Naive B cell (primary cell): Measurements from ENCODE around the gene SDC4. TPM values are rescaled to one million over a fixed set of nuclear protein-coding genes. Genes with fewer than 3 reads are reported as not detected.
A peak's percentile ranks its signal among the peaks of the same experiment; 100 is the strongest.

Experiments used
- ATAC-seq, 2 donors: fragments of 150-1000 bp; cut with Tn5 transposase; 2 replicates each; pipeline ENCODE4 v1.10.0; 2021; ENCODE audit warnings: low read depth in 2 of 2, mild to moderate bottlenecking in 2 of 2, moderate library complexity in 2 of 2
- DNase-seq: peaks from one replicate; pipeline ENCODE4 v3.0.0; 2022
- H3K27ac Mint-ChIP-seq, 6 donors: one replicate each; pipeline ENCODE4 v1.8.0; 2020 to 2022; ENCODE audit warnings: mild to moderate bottlenecking in 6 of 6, mixed read lengths in 6 of 6, moderate library complexity in 5 of 6, inconsistent platforms in 2 of 6
- H3K27me3 Mint-ChIP-seq, 3 donors: one replicate each; pipeline ENCODE4 v1.8.0; 2021 to 2022; ENCODE audit warnings: mixed read lengths in 3 of 3, mild to moderate bottlenecking in 1 of 3
- H3K36me3 Mint-ChIP-seq, 2 donors: one replicate each; pipeline ENCODE4 v1.8.0; 2020 to 2022; ENCODE audit warnings: mixed read lengths in 2 of 2, inconsistent platforms in 1 of 2, mild to moderate bottlenecking in 1 of 2
- H3K4me1 Mint-ChIP-seq, 3 donors: one replicate each; pipeline ENCODE4 v1.8.0; 2020 to 2022; ENCODE audit warnings: mixed read lengths in 3 of 3, inconsistent platforms in 1 of 3, mild to moderate bottlenecking in 1 of 3, moderate library complexity in 1 of 3
- H3K4me3 Mint-ChIP-seq, 8 donors: one replicate each; pipeline ENCODE4 v1.8.0; 2020 to 2022; ENCODE audit warnings: mild to moderate bottlenecking in 8 of 8, mixed read lengths in 8 of 8, moderate library complexity in 8 of 8, inconsistent platforms in 2 of 8
- H3K9me3 Mint-ChIP-seq, 7 donors: one replicate each; pipeline ENCODE4 v1.8.0; 2020 to 2022; ENCODE audit warnings: mixed read lengths in 7 of 7, mild to moderate bottlenecking in 5 of 7, inconsistent platforms in 2 of 7, moderate library complexity in 1 of 7
- polyA plus RNA-seq, 6 donors: library from polyadenylated mRNA; unstranded; fragments of 300-500 nt; fragmentation: Illumina TruSeq; gene quantifications; one replicate each; pipeline ENCODE4 v1.2.3, GENCODE V29; 2021; ENCODE audit warnings: low read depth in 6 of 6

The SDC4 gene
- polyA plus RNA-seq, 6 donors from 2014 or later: not detected

DNA sequence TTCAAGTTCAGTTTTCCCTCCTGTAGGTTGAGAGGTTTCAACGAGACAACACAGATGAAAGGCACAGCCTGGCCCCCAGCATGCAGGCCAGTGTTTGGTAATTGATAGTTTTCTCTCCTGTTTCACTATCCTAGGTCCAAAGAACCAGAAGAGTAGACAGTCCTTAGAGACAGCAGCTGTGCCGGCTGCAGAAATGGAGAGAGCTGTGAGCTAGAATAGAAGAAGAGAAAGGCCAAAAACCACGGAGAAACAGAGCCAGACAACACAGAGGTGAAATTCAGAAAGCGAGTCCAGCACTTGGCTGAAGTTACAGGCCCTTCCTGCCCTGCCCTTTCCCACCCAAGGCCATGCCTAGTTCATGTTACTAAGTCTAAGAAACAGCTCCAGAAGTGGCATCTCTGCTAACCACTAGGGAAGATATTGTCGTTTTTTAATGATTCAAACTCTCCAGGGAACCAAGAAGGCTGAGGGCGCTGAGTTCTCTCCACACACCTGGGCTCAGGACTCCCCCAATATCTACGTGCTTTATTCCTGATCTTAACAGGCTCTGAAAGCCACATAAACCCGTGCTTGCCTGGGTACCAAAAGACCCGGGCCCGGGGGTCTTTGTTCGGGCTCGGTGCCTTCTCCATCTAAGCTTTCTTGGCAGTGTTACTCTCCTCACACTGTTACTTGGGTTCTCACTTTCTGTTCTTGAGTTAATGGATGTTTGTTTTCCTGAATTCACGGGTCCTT, 58.1 kb downstream of the SDC4 start:
- Mint-ChIP-seq H3K27me3 (peaks cover 38 to 56% (median 39%) of the 10 kb centered on the region in 3 donors), H3K4me3 (peak overlapping the region in 1 of 8 donors; percentile 8), H3K4me1 (peaks cover 19 to 23% (median 22%) of the 10 kb centered on the region in 3 donors), H3K9me3 (no peaks in the 10 kb centered on the region), H3K27ac (no peak overlapping the region), H3K36me3 (no peaks in the 10 kb centered on the region)
- DNase-seq (no peak), ATAC-seq (no peak)

DNA sequence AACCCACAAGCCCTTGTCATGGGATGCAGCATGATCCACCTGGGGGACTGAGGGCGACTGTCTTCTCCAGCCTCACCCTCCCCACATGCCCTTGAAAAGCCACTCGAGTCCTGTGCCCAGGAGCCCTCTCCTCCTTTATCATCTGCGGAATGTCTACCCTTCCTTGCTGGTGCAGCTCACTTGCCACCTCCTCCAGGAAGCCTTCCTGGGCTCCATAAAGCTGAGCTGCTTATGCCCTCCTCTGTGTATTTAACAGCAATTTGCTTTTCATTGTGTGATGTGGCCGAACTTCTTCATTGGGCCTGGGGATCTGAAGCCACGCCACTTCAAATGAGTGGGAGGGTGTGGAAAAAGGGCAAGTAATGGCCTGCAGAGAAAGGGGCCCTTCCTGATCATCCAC, 59.4 kb downstream of the SDC4 start:
- no peak overlapping the region for H3K27ac Mint-ChIP-seq

GRCh38 chr20:45288376-45288775, 59.8 kb downstream of the SDC4 start:
- Mint-ChIP-seq H3K9me3 (no peaks in the 10 kb centered on the region), H3K27ac (no peak overlapping the region), H3K4me3 (no peak overlapping the region), H3K36me3 (no peaks in the 10 kb centered on the region), H3K27me3 (peaks cover 33 to 48% (median 44%) of the 10 kb centered on the region in 3 donors), H3K4me1 (peaks cover 14 to 18% (median 16%) of the 10 kb centered on the region in 3 donors)
- ATAC-seq (no peak), DNase-seq (no peak)

More for the DNA sequence above, 59.4 kb downstream of the SDC4 start:
- Mint-ChIP-seq H3K36me3 (no peaks in the 10 kb centered on the region), H3K4me1 (peaks cover 17 to 20% (median 20%) of the 10 kb centered on the region in 3 donors), H3K27me3 (peaks cover 35 to 51% (median 40%) of the 10 kb centered on the region in 3 donors), H3K4me3 (no peak overlapping the region), H3K9me3 (no peaks in the 10 kb centered on the region)
- ATAC-seq: no peak
- DNase-seq: no peak

- H3K27me3 Mint-ChIP-seq: peaks cover 37 to 60% (median 50%) of the 10 kb centered on the region in 3 donors
Observed at GRCh38 chr20:45283551-45284057, 64.6 kb downstream of the SDC4 start.

GRCh38 chr20:45282700-45283550, 65.3 kb downstream of the SDC4 start:
- Mint-ChIP-seq H3K9me3 (peaks cover 0 to 2% (median 0%) of the 10 kb centered on the region in 7 donors), H3K27me3 (peaks cover 36 to 59% (median 48%) of the 10 kb centered on the region in 3 donors), H3K4me1 (peaks cover 0 to 4% (median 0%) of the 10 kb centered on the region in 3 donors), H3K27ac (peak overlapping the region in 2 of 6 donors; percentile 0 to 1), H3K4me3 (no peak overlapping the region), H3K36me3 (no peaks in the 10 kb centered on the region)
- ATAC-seq: no peak
- DNase-seq: no peak

More at GRCh38 chr20:45283551-45284057, 64.6 kb downstream of the SDC4 start:
- no peaks in the 10 kb centered on the region for H3K36me3 Mint-ChIP-seq
- no peak overlapping the region for H3K27ac Mint-ChIP-seq
- no peak for ATAC-seq
- DNase-seq: no peak
- H3K4me1 Mint-ChIP-seq: peaks cover 0 to 4% (median 0%) of the 10 kb centered on the region in 3 donors
- H3K9me3 Mint-ChIP-seq: peaks cover 0 to 2% (median 0%) of the 10 kb centered on the region in 7 donors
- H3K4me3 Mint-ChIP-seq: no peak overlapping the region

GRCh38 chr20:45279992-45280391, 68.2 kb downstream of the SDC4 start:
- Mint-ChIP-seq H3K4me1 (peaks cover 0 to 4% (median 0%) of the 10 kb centered on the region in 3 donors), H3K27ac (no peak overlapping the region), H3K27me3 (peaks cover 46 to 61% (median 55%) of the 10 kb centered on the region in 3 donors), H3K9me3 (peaks cover 0 to 2% (median 0%) of the 10 kb centered on the region in 7 donors), H3K4me3 (no peak overlapping the region), H3K36me3 (no peaks in the 10 kb centered on the region)
- ATAC-seq (no peak), DNase-seq (no peak)

DNA sequence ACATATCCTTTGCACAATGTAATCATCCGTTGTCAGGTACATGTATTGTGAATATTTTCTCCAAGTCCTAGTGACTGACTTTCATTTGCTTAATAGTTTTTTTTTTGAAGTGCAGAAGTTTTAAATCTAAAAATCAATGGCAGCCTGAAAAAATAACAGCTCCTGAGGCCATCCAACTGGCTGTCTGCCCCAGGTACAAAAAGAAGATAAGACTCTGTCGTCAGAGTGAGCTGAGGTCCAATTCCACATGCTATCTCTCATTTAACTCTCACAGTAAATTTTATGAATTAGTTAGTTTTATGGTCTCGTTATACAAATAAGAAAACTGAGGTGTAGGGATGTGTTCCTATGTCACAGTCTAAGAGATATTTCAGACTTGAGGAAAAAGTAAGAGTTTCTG, 72.9 kb downstream of the SDC4 start:
- no peak overlapping the region for H3K4me3 Mint-ChIP-seq
- H3K36me3 Mint-ChIP-seq: peaks cover 0 to 3% of the 10 kb centered on the region in 2 donors
- no peak for ATAC-seq
- H3K27me3 Mint-ChIP-seq: peaks cover 52 to 79% (median 68%) of the 10 kb centered on the region in 3 donors
- H3K4me1 Mint-ChIP-seq: no peaks in the 10 kb centered on the region
- peaks cover 0 to 5% (median 0%) of the 10 kb centered on the region in 7 donors for H3K9me3 Mint-ChIP-seq
- no peak overlapping the region for H3K27ac Mint-ChIP-seq
- DNase-seq: no peak

Other genes with a start within 250 kb of the SDC4 start
- gene KCNS1, start 247.3 kb downstream of the SDC4 start, polyA plus RNA-seq: under 1 TPM in 4 of 6 donors, not detected in 2; 0.06 to 0.26 (median 0.20) TPM
- gene WFDC5, start 233.2 kb downstream of the SDC4 start, polyA plus RNA-seq: not detected
- not detected for gene WFDC12, start 224.0 kb downstream of the SDC4 start, polyA plus RNA-seq
- gene PI3, start 173.5 kb downstream of the SDC4 start, polyA plus RNA-seq: not detected
- not detected for gene SEMG1, start 141.4 kb downstream of the SDC4 start, polyA plus RNA-seq
- gene SEMG2, start 127.1 kb downstream of the SDC4 start, polyA plus RNA-seq: not detected
- under 1 TPM in 1 of 6 donors, not detected in 5; 0.63 TPM for gene SLPI, start 93.9 kb downstream of the SDC4 start, polyA plus RNA-seq
- not detected for gene RBPJL, start 41.6 kb downstream of the SDC4 start, polyA plus RNA-seq
- gene MATN4, start 40.1 kb downstream of the SDC4 start, polyA plus RNA-seq: not detected
- 10 to 100 TPM; 16.3 to 37.7 (median 36.1) TPM for gene SYS1, start 14.7 kb upstream of the SDC4 start, polyA plus RNA-seq
- under 1 TPM in 4 of 6 donors, not detected in 2; 0.14 to 0.29 (median 0.21) TPM for gene TP53TG5, start 29.9 kb upstream of the SDC4 start, polyA plus RNA-seq
- gene DBNDD2, start 59.9 kb upstream of the SDC4 start, polyA plus RNA-seq: 1 to 10 TPM; 1.1 to 3.3 (median 2.1) TPM
- 100 to 1,000 TPM in 1 of 6 donors, 10 to 100 TPM in 5; 62.0 to 113 (median 77.9) TPM for gene PIGT, start 67.7 kb upstream of the SDC4 start, polyA plus RNA-seq
- not detected for gene WFDC2, start 121.3 kb upstream of the SDC4 start, polyA plus RNA-seq
- gene SPINT3, start 167.2 kb upstream of the SDC4 start, polyA plus RNA-seq: not detected
- gene WFDC6, start 191.1 kb upstream of the SDC4 start, polyA plus RNA-seq: not detected
- gene EPPIN, start 199.0 kb upstream of the SDC4 start, polyA plus RNA-seq: not detected
- not detected for gene WFDC8, start 230.9 kb upstream of the SDC4 start, polyA plus RNA-seq